ENCODE data around the gene RGP1.

GRCh38 chr9:35754264-35754663 is 5.2 kb downstream of the RGP1 start, which contains the start of gene MSMP:
- no peak for TF ChIP-seq CREB1 (IDR thresholded peaks at IDR 0.05)
- TF ChIP-seq CREB1 (CRISPR knock-in tag; IDR thresholded peaks at IDR 0.05), result no peak
- TF ChIP-seq, protein P1, sequence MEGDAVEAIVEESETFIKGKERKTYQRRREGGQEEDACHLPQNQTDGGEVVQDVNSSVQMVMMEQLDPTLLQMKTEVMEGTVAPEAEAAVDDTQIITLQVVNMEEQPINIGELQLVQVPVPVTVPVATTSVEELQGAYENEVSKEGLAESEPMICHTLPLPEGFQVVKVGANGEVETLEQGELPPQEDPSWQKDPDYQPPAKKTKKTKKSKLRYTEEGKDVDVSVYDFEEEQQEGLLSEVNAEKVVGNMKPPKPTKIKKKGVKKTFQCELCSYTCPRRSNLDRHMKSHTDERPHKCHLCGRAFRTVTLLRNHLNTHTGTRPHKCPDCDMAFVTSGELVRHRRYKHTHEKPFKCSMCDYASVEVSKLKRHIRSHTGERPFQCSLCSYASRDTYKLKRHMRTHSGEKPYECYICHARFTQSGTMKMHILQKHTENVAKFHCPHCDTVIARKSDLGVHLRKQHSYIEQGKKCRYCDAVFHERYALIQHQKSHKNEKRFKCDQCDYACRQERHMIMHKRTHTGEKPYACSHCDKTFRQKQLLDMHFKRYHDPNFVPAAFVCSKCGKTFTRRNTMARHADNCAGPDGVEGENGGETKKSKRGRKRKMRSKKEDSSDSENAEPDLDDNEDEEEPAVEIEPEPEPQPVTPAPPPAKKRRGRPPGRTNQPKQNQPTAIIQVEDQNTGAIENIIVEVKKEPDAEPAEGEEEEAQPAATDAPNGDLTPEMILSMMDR (IDR thresholded peaks at IDR 0.05 in 2 of 3, conservative IDR thresholded peaks at IDR 0.05 in 1 of 3; ENCODE audit: insufficient read depth in 2 of 3, low read depth in 1 of 3, low read length in 3 of 3), result no peak
- TF ChIP-seq SMARCA5 (IDR thresholded peaks at IDR 0.05), result no peak
- no peak for TF ChIP-seq NBN (IDR thresholded peaks at IDR 0.05; ENCODE audit: low read depth)
- TF ChIP-seq, protein P2, sequence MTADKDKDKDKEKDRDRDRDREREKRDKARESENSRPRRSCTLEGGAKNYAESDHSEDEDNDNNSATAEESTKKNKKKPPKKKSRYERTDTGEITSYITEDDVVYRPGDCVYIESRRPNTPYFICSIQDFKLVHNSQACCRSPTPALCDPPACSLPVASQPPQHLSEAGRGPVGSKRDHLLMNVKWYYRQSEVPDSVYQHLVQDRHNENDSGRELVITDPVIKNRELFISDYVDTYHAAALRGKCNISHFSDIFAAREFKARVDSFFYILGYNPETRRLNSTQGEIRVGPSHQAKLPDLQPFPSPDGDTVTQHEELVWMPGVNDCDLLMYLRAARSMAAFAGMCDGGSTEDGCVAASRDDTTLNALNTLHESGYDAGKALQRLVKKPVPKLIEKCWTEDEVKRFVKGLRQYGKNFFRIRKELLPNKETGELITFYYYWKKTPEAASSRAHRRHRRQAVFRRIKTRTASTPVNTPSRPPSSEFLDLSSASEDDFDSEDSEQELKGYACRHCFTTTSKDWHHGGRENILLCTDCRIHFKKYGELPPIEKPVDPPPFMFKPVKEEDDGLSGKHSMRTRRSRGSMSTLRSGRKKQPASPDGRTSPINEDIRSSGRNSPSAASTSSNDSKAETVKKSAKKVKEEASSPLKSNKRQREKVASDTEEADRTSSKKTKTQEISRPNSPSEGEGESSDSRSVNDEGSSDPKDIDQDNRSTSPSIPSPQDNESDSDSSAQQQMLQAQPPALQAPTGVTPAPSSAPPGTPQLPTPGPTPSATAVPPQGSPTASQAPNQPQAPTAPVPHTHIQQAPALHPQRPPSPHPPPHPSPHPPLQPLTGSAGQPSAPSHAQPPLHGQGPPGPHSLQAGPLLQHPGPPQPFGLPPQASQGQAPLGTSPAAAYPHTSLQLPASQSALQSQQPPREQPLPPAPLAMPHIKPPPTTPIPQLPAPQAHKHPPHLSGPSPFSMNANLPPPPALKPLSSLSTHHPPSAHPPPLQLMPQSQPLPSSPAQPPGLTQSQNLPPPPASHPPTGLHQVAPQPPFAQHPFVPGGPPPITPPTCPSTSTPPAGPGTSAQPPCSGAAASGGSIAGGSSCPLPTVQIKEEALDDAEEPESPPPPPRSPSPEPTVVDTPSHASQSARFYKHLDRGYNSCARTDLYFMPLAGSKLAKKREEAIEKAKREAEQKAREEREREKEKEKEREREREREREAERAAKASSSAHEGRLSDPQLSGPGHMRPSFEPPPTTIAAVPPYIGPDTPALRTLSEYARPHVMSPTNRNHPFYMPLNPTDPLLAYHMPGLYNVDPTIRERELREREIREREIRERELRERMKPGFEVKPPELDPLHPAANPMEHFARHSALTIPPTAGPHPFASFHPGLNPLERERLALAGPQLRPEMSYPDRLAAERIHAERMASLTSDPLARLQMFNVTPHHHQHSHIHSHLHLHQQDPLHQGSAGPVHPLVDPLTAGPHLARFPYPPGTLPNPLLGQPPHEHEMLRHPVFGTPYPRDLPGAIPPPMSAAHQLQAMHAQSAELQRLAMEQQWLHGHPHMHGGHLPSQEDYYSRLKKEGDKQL (CRISPR knock-in tag; IDR thresholded peaks at IDR 0.05; ENCODE audit: borderline replicate concordance), result no peak
- no peak for TF ChIP-seq YY1 (IDR thresholded peaks at IDR 0.05; ENCODE audit: borderline replicate concordance in 1 of 3, control insufficient read depth in 1 of 3, extremely low read depth in 1 of 3, insufficient read depth in 3 of 3, insufficient read length in 1 of 3, insufficient replicate concordance in 2 of 3, low read depth in 1 of 3, low read length in 2 of 3)
- TF ChIP-seq, protein P3, sequence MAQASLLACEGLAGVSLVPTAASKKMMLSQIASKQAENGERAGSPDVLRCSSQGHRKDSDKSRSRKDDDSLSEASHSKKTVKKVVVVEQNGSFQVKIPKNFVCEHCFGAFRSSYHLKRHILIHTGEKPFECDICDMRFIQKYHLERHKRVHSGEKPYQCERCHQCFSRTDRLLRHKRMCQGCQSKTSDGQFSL (CRISPR knock-in tag; IDR thresholded peaks at IDR 0.05), result no peak
- TF ChIP-seq, protein P3 (tag; IDR thresholded peaks at IDR 0.05), result no peak
- no peak for TF ChIP-seq ZNF197 (CRISPR knock-in tag; IDR thresholded peaks at IDR 0.05; ENCODE audit: low read depth)
- TF ChIP-seq, protein P4, sequence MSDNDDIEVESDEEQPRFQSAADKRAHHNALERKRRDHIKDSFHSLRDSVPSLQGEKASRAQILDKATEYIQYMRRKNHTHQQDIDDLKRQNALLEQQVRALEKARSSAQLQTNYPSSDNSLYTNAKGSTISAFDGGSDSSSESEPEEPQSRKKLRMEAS (CRISPR knock-in tag; IDR thresholded peaks at IDR 0.05), result no peak
- no peak for TF ChIP-seq MTA1 (IDR thresholded peaks at IDR 0.05; ENCODE audit: borderline replicate concordance)
